OCI-LY1 (cell line): Measurements from ENCODE around the gene S100B.

ENCODE experiments used
- EZH2 ChIP-seq: fragments of 200-600 bp; sonication (generic), shearing (Covaris generic); IDR thresholded peaks from 2 replicates; pipeline ENCODE4 v1.8.0; 2017; ENCODE audit warnings: borderline replicate concordance, mixed run types, mild to moderate bottlenecking, antibody characterized with exemption, low read length, moderate library complexity, mixed read lengths
- TF ChIP-seq, protein P1 (sequence below): fragments of 200-600 bp; sonication (generic), shearing (Covaris generic); IDR thresholded peaks from 2 replicates; pipeline ENCODE4 v1.5.1; 2017; ENCODE audit warnings: mild to moderate bottlenecking, antibody characterized with exemption, low read length, moderate library complexity, mixed read lengths

DNA sequence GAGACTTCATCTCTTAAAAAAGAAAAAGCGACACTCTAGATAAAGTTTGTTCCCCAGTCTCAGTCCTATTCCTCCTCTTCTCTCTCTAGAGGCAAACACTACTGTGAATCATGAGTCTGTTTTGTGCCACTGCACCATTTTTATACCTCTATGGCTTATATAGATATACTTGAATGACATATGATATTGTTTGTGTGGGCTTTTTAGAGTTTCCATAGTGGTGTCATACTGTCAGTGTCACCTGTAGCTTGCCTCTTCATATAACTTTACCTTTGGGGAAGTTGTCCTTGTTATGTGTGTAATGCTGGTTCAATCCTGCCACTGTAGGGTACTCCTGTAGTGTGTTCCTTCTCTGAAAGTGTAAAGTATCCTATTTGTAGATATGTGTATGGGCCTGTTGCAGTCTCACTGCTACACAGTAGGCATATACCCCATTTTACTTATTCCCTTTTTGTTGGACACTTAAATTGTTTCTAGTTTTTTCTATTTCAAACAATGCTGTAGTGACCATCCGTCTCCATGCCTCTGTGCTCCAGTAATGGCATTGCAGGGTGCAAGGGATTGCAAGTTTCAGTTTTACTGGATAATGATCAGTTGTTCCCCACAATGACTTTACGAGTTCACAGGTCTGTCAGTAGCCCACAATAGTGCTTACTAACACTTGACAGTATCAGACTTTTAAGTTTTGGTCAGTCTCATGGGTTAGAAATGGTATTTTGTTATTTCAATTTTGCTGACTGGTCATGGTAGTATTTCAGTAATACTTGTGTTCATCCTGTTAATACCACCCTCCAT lies 33.3 kb upstream of the S100B start:
- TF ChIP-seq, protein P1, sequence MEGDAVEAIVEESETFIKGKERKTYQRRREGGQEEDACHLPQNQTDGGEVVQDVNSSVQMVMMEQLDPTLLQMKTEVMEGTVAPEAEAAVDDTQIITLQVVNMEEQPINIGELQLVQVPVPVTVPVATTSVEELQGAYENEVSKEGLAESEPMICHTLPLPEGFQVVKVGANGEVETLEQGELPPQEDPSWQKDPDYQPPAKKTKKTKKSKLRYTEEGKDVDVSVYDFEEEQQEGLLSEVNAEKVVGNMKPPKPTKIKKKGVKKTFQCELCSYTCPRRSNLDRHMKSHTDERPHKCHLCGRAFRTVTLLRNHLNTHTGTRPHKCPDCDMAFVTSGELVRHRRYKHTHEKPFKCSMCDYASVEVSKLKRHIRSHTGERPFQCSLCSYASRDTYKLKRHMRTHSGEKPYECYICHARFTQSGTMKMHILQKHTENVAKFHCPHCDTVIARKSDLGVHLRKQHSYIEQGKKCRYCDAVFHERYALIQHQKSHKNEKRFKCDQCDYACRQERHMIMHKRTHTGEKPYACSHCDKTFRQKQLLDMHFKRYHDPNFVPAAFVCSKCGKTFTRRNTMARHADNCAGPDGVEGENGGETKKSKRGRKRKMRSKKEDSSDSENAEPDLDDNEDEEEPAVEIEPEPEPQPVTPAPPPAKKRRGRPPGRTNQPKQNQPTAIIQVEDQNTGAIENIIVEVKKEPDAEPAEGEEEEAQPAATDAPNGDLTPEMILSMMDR: no peak
- no peak for TF ChIP-seq EZH2
